ENCODE data around the gene ADCY4. TPM values are rescaled to one million over a fixed set of nuclear protein-coding genes. Genes with fewer than 3 reads are reported as not detected.
A peak's percentile ranks its signal among the peaks of the same experiment; 100 is the strongest.

ADCY4 gene
- polyA plus RNA-seq, 3 donors: 0.69 to 11.9 (median 0.70) TPM

GRCh38 chr14:24281636-24282035, 53.2 kb downstream of the ADCY4 start:
- Histone ChIP-seq H4K20me1 (ENCODE audit: insufficient read depth, low read length) (no peaks in the 10 kb centered on the region), H3K4me2 (replicated peaks; ENCODE audit: extremely low read depth, low read length, poor library complexity, severe bottlenecking) (no peak overlapping the region), H2AFZ (ENCODE audit: insufficient read depth, low read depth, low read length, poor library complexity, severe bottlenecking) (no peak overlapping the region), H3K9ac (ENCODE audit: insufficient read depth, low read length, poor library complexity, severe bottlenecking) (no peak overlapping the region), H3K27ac (ENCODE audit: low read depth in 1 of 2, low read length in 2 of 2) (peak overlapping the region; percentile 38 to 98), H3K27me3 (ENCODE audit: control insufficient read depth in 2 of 2, insufficient read depth in 2 of 2, low read length in 2 of 2) (no peaks in the 10 kb centered on the region), H3K9me3 (replicated peaks in 1 of 2; ENCODE audit: control insufficient read depth in 1 of 2, insufficient read depth in 1 of 2, low read length in 2 of 2) (no peaks in the 10 kb centered on the region), H3K79me2 (ENCODE audit: insufficient read depth, low read length) (peaks cover 42% of the 10 kb centered on the region), H3K4me3 (replicated peaks in 1 of 3; ENCODE audit: low read depth in 2 of 3, low read length in 3 of 3) (peak overlapping the region in 1 of 3 experiments; percentile 3), H3K36me3 (replicated peaks in 1 of 2; ENCODE audit: control insufficient read depth in 1 of 2, insufficient read depth in 2 of 2, low read length in 2 of 2) (no peaks in the 10 kb centered on the region), H3K4me1 (ENCODE audit: control insufficient read depth in 1 of 2, insufficient read depth in 2 of 2, low read length in 2 of 2) (peaks cover 62 to 63% of the 10 kb centered on the region in 2 donors)
- TF ChIP-seq CTCF (IDR thresholded peaks at IDR 0.05): no peak
- Mint-ChIP-seq H3K27me3 (ENCODE audit: low read depth in 3 of 3) (peaks cover 0 to 4% (median 3%) of the 10 kb centered on the region in 3 donors), H3K4me3 (peak overlapping the region in 1 of 2 donors; percentile 23), H3K4me1 (peaks cover 65% of the 10 kb centered on the region), H3K36me3 (peaks cover 8 to 14% of the 10 kb centered on the region in 2 donors), H3K27ac (peak overlapping the region; percentile 37 to 93 (median 83)), H3K9me3 (peaks cover 0 to 5% (median 0%) of the 10 kb centered on the region in 7 donors)
- DNase-seq: peak in 2 of 3 donors; percentile 43 to 52
- intact Hi-C loops (cut with micrococcal nuclease): no loop called here
- WGBS (ENCODE audit: insufficient coverage): 96% methylated on average over 4 of the region's 7 CpGs

GRCh38 chr14:24280797-24281460, 53.9 kb downstream of the ADCY4 start:
- Histone ChIP-seq H2AFZ (ENCODE audit: insufficient read depth, low read depth, low read length, poor library complexity, severe bottlenecking) (no peak overlapping the region), H3K9me3 (replicated peaks in 1 of 2; ENCODE audit: control insufficient read depth in 1 of 2, insufficient read depth in 1 of 2, low read length in 2 of 2) (no peaks in the 10 kb centered on the region), H3K4me1 (ENCODE audit: control insufficient read depth in 1 of 2, insufficient read depth in 2 of 2, low read length in 2 of 2) (peaks cover 69 to 70% of the 10 kb centered on the region in 2 donors), H3K4me3 (replicated peaks in 1 of 3; ENCODE audit: low read depth in 2 of 3, low read length in 3 of 3) (peak overlapping the region in 1 of 3 experiments; percentile 3), H3K4me2 (replicated peaks; ENCODE audit: extremely low read depth, low read length, poor library complexity, severe bottlenecking) (no peak overlapping the region), H3K36me3 (replicated peaks in 1 of 2; ENCODE audit: control insufficient read depth in 1 of 2, insufficient read depth in 2 of 2, low read length in 2 of 2) (no peaks in the 10 kb centered on the region), H3K27ac (ENCODE audit: low read depth in 1 of 2, low read length in 2 of 2) (peak overlapping the region in 1 of 2 donors; percentile 98), H3K27me3 (ENCODE audit: control insufficient read depth in 2 of 2, insufficient read depth in 2 of 2, low read length in 2 of 2) (no peaks in the 10 kb centered on the region), H4K20me1 (ENCODE audit: insufficient read depth, low read length) (no peaks in the 10 kb centered on the region), H3K79me2 (ENCODE audit: insufficient read depth, low read length) (peaks cover 47% of the 10 kb centered on the region), H3K9ac (ENCODE audit: insufficient read depth, low read length, poor library complexity, severe bottlenecking) (no peak overlapping the region)
- Mint-ChIP-seq H3K4me3 (no peak overlapping the region), H3K36me3 (peaks cover 4 to 10% of the 10 kb centered on the region in 2 donors), H3K4me1 (peaks cover 71% of the 10 kb centered on the region), H3K27me3 (ENCODE audit: low read depth in 3 of 3) (peaks cover 0 to 4% (median 3%) of the 10 kb centered on the region in 3 donors), H3K9me3 (peaks cover 0 to 5% (median 0%) of the 10 kb centered on the region in 7 donors), H3K27ac (peak overlapping the region; percentile 15 to 93 (median 83))
- 96% methylated on average over 3 of the region's 6 CpGs for whole genome bisulfite sequencing (ENCODE audit: insufficient coverage)
- intact Hi-C loops (cut with micrococcal nuclease): no loop called here
- DNase-seq: no peak
- TF ChIP-seq CTCF (IDR thresholded peaks at IDR 0.05): no peak

All from CD14-positive monocyte (primary cell).